ENCODE results near the gene GMDS.
"Not testable (repeated sequence)": the region's sequence is repeated elsewhere in the genome, so short reads cannot be mapped to it uniquely, and the experiment has no call there.

GRCh38 chr6:1751063-1751462 is 494.3 kb downstream of the GMDS start:
- TF ChIP-seq POLR2A, CTCF (IDR thresholded peaks at IDR 0.05): not testable (repeated sequence)

All from heart left ventricle (tissue), 13 donors.